Measurements from ENCODE around the gene PAWR. TPM values are rescaled to one million over a fixed set of nuclear protein-coding genes. Genes with fewer than 3 reads are reported as not detected.

PAWR gene
- total and polyA plus RNA-seq, 7 experiments from 2014 or later, result 0.06 to 3.6 (median 2.8) TPM

- H3K36me3 Mint-ChIP-seq, result peaks cover 0 to 6% (median 0%) of the 10 kb centered on the region in 5 donors
- ChIA-PET CTCF (no interaction called here), POLR2A (no interaction called here)
- no peak overlapping the region for H3K4me3 Mint-ChIP-seq
- no peaks in the 10 kb centered on the region for H3K9me3 ChIP-seq (ENCODE audit: control insufficient read depth in 2 of 3, low read length in 3 of 3)
- H3K4me1 Mint-ChIP-seq, result peaks cover 0 to 3% (median 0%) of the 10 kb centered on the region in 7 donors
- no peak overlapping the region for H3K27ac Mint-ChIP-seq
- H3K4me1 ChIP-seq (ENCODE audit: control insufficient read depth in 2 of 2, insufficient read depth in 2 of 2, low read length in 2 of 2), result no peaks in the 10 kb centered on the region
- no peaks in the 10 kb centered on the region for H3K36me3 ChIP-seq (ENCODE audit: control insufficient read depth in 2 of 3, insufficient read depth in 3 of 3, low read length in 3 of 3)
- ATAC-seq (no peak), DNase-seq (no peak)
- no peak overlapping the region for H3K4me3 ChIP-seq (ENCODE audit: low read length)
- H3K27me3 ChIP-seq (ENCODE audit: control insufficient read depth in 2 of 2, insufficient read depth in 2 of 2, low read length in 2 of 2), result peaks cover 0 to 3% of the 10 kb centered on the region in 2 donors
- intact Hi-C loops (cut with micrococcal nuclease), result no loop called here
- H3K9me3 Mint-ChIP-seq, result peaks cover 0 to 14% (median 6%) of the 10 kb centered on the region in 11 donors
- H3K27ac ChIP-seq (ENCODE audit: low read depth, low read length), result no peak overlapping the region
- peaks cover 0 to 26% (median 5%) of the 10 kb centered on the region in 5 donors for H3K27me3 Mint-ChIP-seq
Observed at GRCh38 chr12:79668113-79668512, 22.7 kb downstream of the PAWR start.

- DNase-seq, result no peak
- Mint-ChIP-seq H3K36me3 (no peaks in the 10 kb centered on the region), H3K27me3 (peaks cover 0 to 18% (median 0%) of the 10 kb centered on the region in 5 donors), H3K27ac (no peak overlapping the region), H3K4me1 (no peaks in the 10 kb centered on the region), H3K9me3 (no peaks in the 10 kb centered on the region), H3K4me3 (no peak overlapping the region)
- no peak for ATAC-seq
- Histone ChIP-seq H3K4me1 (ENCODE audit: control insufficient read depth in 2 of 2, insufficient read depth in 2 of 2, low read length in 2 of 2) (no peaks in the 10 kb centered on the region), H3K4me3 (ENCODE audit: low read length) (no peak overlapping the region), H3K27ac (ENCODE audit: low read depth, low read length) (no peak overlapping the region), H3K36me3 (ENCODE audit: control insufficient read depth in 2 of 3, insufficient read depth in 3 of 3, low read length in 3 of 3) (no peaks in the 10 kb centered on the region), H3K9me3 (ENCODE audit: control insufficient read depth in 2 of 3, low read length in 3 of 3) (no peaks in the 10 kb centered on the region), H3K27me3 (ENCODE audit: control insufficient read depth in 2 of 2, insufficient read depth in 2 of 2, low read length in 2 of 2) (no peaks in the 10 kb centered on the region)
- ChIA-PET CTCF (no interaction called here), POLR2A (no interaction called here)
- intact Hi-C loops (cut with micrococcal nuclease), result no loop called here
Observed at GRCh38 chr12:79665212-79665887, 25.4 kb downstream of the PAWR start.

GRCh38 chr12:79664518-79664917 lies 26.2 kb downstream of the PAWR start:
- no peak overlapping the region for H3K4me3 ChIP-seq (ENCODE audit: low read length)
- no peaks in the 10 kb centered on the region for H3K4me1 Mint-ChIP-seq
- no peaks in the 10 kb centered on the region for H3K36me3 ChIP-seq (ENCODE audit: control insufficient read depth in 2 of 3, insufficient read depth in 3 of 3, low read length in 3 of 3)
- POLR2A ChIA-PET, result no interaction called here
- no peaks in the 10 kb centered on the region for H3K36me3 Mint-ChIP-seq
- H3K27me3 Mint-ChIP-seq, result peaks cover 0 to 18% (median 0%) of the 10 kb centered on the region in 5 donors
- ATAC-seq (no peak), DNase-seq (no peak)
- no peak overlapping the region for H3K27ac ChIP-seq (ENCODE audit: low read depth, low read length)
- no peaks in the 10 kb centered on the region for H3K9me3 ChIP-seq (ENCODE audit: control insufficient read depth in 2 of 3, low read length in 3 of 3)
- CTCF ChIA-PET, result no interaction called here
- no peaks in the 10 kb centered on the region for H3K27me3 ChIP-seq (ENCODE audit: control insufficient read depth in 2 of 2, insufficient read depth in 2 of 2, low read length in 2 of 2)
- H3K4me1 ChIP-seq (ENCODE audit: control insufficient read depth in 2 of 2, insufficient read depth in 2 of 2, low read length in 2 of 2), result no peaks in the 10 kb centered on the region
- no peak overlapping the region for H3K27ac Mint-ChIP-seq
- H3K4me3 Mint-ChIP-seq, result no peak overlapping the region
- no peaks in the 10 kb centered on the region for H3K9me3 Mint-ChIP-seq
- intact Hi-C loops (cut with micrococcal nuclease), result no loop called here

- intact Hi-C loops (cut with micrococcal nuclease), result no loop called here
- ChIA-PET POLR2A (no interaction called here), CTCF (no interaction called here)
- H3K4me3 ChIP-seq (ENCODE audit: low read length), result no peak overlapping the region
- H3K9me3 ChIP-seq (ENCODE audit: control insufficient read depth in 2 of 3, low read length in 3 of 3), result no peaks in the 10 kb centered on the region
- ATAC-seq (no peak), DNase-seq (no peak)
- H3K4me3 Mint-ChIP-seq, result no peak overlapping the region
- no peaks in the 10 kb centered on the region for H3K27me3 ChIP-seq (ENCODE audit: control insufficient read depth in 2 of 2, insufficient read depth in 2 of 2, low read length in 2 of 2)
- H3K4me1 ChIP-seq (ENCODE audit: control insufficient read depth in 2 of 2, insufficient read depth in 2 of 2, low read length in 2 of 2), result no peaks in the 10 kb centered on the region
- no peaks in the 10 kb centered on the region for H3K9me3 Mint-ChIP-seq
- H3K4me1 Mint-ChIP-seq, result no peaks in the 10 kb centered on the region
- peaks cover 0 to 10% (median 0%) of the 10 kb centered on the region in 5 donors for H3K27me3 Mint-ChIP-seq
- no peak overlapping the region for H3K27ac Mint-ChIP-seq
- no peak overlapping the region for H3K27ac ChIP-seq (ENCODE audit: low read depth, low read length)
- no peaks in the 10 kb centered on the region for H3K36me3 Mint-ChIP-seq
- H3K36me3 ChIP-seq (ENCODE audit: control insufficient read depth in 2 of 3, insufficient read depth in 3 of 3, low read length in 3 of 3), result no peaks in the 10 kb centered on the region
Observed at GRCh38 chr12:79662046-79662811, 28.5 kb downstream of the PAWR start.

GRCh38 chr12:79661629-79662028 lies 29.1 kb downstream of the PAWR start:
- POLR2A ChIA-PET, result no interaction called here
- ATAC-seq, result no peak
- H3K4me3 ChIP-seq (ENCODE audit: low read length), result no peak overlapping the region
- H3K36me3 ChIP-seq (ENCODE audit: control insufficient read depth in 2 of 3, insufficient read depth in 3 of 3, low read length in 3 of 3), result no peaks in the 10 kb centered on the region
- Mint-ChIP-seq H3K4me1 (no peaks in the 10 kb centered on the region), H3K36me3 (no peaks in the 10 kb centered on the region), H3K4me3 (no peak overlapping the region), H3K27ac (no peak overlapping the region), H3K27me3 (peaks cover 0 to 6% (median 0%) of the 10 kb centered on the region in 5 donors), H3K9me3 (no peaks in the 10 kb centered on the region)
- H3K27ac ChIP-seq (ENCODE audit: low read depth, low read length), result no peak overlapping the region
- no peaks in the 10 kb centered on the region for H3K9me3 ChIP-seq (ENCODE audit: control insufficient read depth in 2 of 3, low read length in 3 of 3)
- no peaks in the 10 kb centered on the region for H3K27me3 ChIP-seq (ENCODE audit: control insufficient read depth in 2 of 2, insufficient read depth in 2 of 2, low read length in 2 of 2)
- intact Hi-C loops (cut with micrococcal nuclease), result no loop called here
- CTCF ChIA-PET, result no interaction called here
- H3K4me1 ChIP-seq (ENCODE audit: control insufficient read depth in 2 of 2, insufficient read depth in 2 of 2, low read length in 2 of 2), result no peaks in the 10 kb centered on the region
- no peak for DNase-seq

GRCh38 chr12:79659961-79660431 lies 30.8 kb downstream of the PAWR start:
- intact Hi-C loops (cut with micrococcal nuclease), result no loop called here
- H3K9me3 ChIP-seq (ENCODE audit: control insufficient read depth in 2 of 3, low read length in 3 of 3), result no peaks in the 10 kb centered on the region
- no peak for DNase-seq
- Mint-ChIP-seq H3K4me1 (no peaks in the 10 kb centered on the region), H3K4me3 (no peak overlapping the region), H3K9me3 (peaks cover 0 to 5% (median 0%) of the 10 kb centered on the region in 11 donors), H3K27me3 (peaks cover 0 to 6% (median 3%) of the 10 kb centered on the region in 5 donors), H3K36me3 (no peaks in the 10 kb centered on the region), H3K27ac (peak overlapping the region in 1 of 9 donors; percentile 21)
- POLR2A ChIA-PET, result no interaction called here
- H3K36me3 ChIP-seq (ENCODE audit: control insufficient read depth in 2 of 3, insufficient read depth in 3 of 3, low read length in 3 of 3), result no peaks in the 10 kb centered on the region
- ATAC-seq, result no peak
- H3K27ac ChIP-seq (ENCODE audit: low read depth, low read length), result no peak overlapping the region
- no peak overlapping the region for H3K4me3 ChIP-seq (ENCODE audit: low read length)
- no peaks in the 10 kb centered on the region for H3K27me3 ChIP-seq (ENCODE audit: control insufficient read depth in 2 of 2, insufficient read depth in 2 of 2, low read length in 2 of 2)
- H3K4me1 ChIP-seq (ENCODE audit: control insufficient read depth in 2 of 2, insufficient read depth in 2 of 2, low read length in 2 of 2), result no peaks in the 10 kb centered on the region
- CTCF ChIA-PET, result no interaction called here

GRCh38 chr12:79658221-79658620 lies 32.5 kb downstream of the PAWR start:
- no peak for ATAC-seq
- no peak overlapping the region for H3K4me3 Mint-ChIP-seq
- no peaks in the 10 kb centered on the region for H3K27me3 ChIP-seq (ENCODE audit: control insufficient read depth in 2 of 2, insufficient read depth in 2 of 2, low read length in 2 of 2)
- H3K4me1 ChIP-seq (ENCODE audit: control insufficient read depth in 2 of 2, insufficient read depth in 2 of 2, low read length in 2 of 2), result no peaks in the 10 kb centered on the region
- peaks cover 0 to 5% (median 0%) of the 10 kb centered on the region in 11 donors for H3K9me3 Mint-ChIP-seq
- POLR2A ChIA-PET, result no interaction called here
- no peak overlapping the region for H3K27ac ChIP-seq (ENCODE audit: low read depth, low read length)
- H3K9me3 ChIP-seq (ENCODE audit: control insufficient read depth in 2 of 3, low read length in 3 of 3), result no peaks in the 10 kb centered on the region
- CTCF ChIA-PET, result no interaction called here
- H3K27ac Mint-ChIP-seq, result no peak overlapping the region
- H3K4me3 ChIP-seq (ENCODE audit: low read length), result no peak overlapping the region
- no peaks in the 10 kb centered on the region for H3K36me3 ChIP-seq (ENCODE audit: control insufficient read depth in 2 of 3, insufficient read depth in 3 of 3, low read length in 3 of 3)
- no peak for DNase-seq
- peaks cover 0 to 6% (median 3%) of the 10 kb centered on the region in 5 donors for H3K27me3 Mint-ChIP-seq
- H3K36me3 Mint-ChIP-seq, result no peaks in the 10 kb centered on the region
- H3K4me1 Mint-ChIP-seq, result no peaks in the 10 kb centered on the region
- intact Hi-C loops (cut with micrococcal nuclease), result no loop called here

All from naive thymus-derived CD4-positive, alpha-beta T cell (primary cell).